C4-2B (cell line): ENCODE data around the gene SYT14.

Experiments used
- CTCF ChIP-seq: fragments of 450-650 bp; conservative IDR thresholded peaks from 2 replicates; pipeline ENCODE4 v1.5.1; 2017; ENCODE audit warnings: mild to moderate bottlenecking
- ZFX ChIP-seq: fragments of 450-650 bp; IDR thresholded peaks from 2 replicates; pipeline ENCODE4 v1.6.1; 2017

- TF ChIP-seq CTCF (no peak), ZFX (no peak)
These were observed 50.7 kb downstream of the SYT14 start for GRCh38 chr1:209988706-209989105.
